ENCODE results near the gene SRSF3. TPM values are rescaled to one million over a fixed set of nuclear protein-coding genes. Genes with fewer than 3 reads are reported as not detected.
"Not testable (repeated sequence)": the region's sequence is repeated elsewhere in the genome, so short reads cannot be mapped to it uniquely, and the experiment has no call there.

The SRSF3 gene
- total RNA-seq, 1 donor from 2014 or later: 288 TPM

DNA sequence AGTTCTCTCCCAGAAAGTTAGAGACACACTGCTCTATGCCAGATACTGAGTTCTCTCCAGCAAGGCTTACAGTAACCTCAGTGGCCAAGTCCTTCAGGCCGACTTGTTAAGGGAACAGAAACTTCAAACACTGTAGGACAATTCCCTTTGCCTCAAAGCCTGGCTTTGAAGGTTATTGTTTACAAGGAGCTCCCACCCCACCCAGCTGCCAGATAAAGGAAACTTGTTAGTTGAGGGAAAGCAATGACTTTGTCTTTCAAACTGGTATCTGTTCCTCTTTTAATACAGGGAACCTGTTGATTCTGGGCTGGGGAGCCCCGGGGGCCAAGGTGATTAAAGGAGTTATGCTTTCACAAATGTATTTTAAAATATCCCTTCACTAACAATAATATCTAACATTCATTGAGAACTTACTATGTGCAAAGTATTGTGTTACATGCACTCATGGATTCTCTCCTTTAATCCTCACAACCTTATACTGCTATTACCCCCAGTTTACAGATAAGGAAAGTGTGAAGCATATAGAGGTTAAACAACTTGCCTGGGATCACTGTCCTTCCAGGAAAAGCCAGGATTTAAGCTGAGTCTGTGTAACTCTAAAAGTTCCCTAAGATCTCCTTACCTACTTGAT, 56.8 kb downstream of the SRSF3 start:
- no peak for DNase-seq
- TF ChIP-seq, protein P1, sequence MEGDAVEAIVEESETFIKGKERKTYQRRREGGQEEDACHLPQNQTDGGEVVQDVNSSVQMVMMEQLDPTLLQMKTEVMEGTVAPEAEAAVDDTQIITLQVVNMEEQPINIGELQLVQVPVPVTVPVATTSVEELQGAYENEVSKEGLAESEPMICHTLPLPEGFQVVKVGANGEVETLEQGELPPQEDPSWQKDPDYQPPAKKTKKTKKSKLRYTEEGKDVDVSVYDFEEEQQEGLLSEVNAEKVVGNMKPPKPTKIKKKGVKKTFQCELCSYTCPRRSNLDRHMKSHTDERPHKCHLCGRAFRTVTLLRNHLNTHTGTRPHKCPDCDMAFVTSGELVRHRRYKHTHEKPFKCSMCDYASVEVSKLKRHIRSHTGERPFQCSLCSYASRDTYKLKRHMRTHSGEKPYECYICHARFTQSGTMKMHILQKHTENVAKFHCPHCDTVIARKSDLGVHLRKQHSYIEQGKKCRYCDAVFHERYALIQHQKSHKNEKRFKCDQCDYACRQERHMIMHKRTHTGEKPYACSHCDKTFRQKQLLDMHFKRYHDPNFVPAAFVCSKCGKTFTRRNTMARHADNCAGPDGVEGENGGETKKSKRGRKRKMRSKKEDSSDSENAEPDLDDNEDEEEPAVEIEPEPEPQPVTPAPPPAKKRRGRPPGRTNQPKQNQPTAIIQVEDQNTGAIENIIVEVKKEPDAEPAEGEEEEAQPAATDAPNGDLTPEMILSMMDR (IDR thresholded peaks at IDR 0.05; ENCODE audit: partially characterized antibody, unreplicated experiment): no peak
- no peak overlapping the region for H3K27ac Mint-ChIP-seq (ENCODE audit: unreplicated experiment)

DNA sequence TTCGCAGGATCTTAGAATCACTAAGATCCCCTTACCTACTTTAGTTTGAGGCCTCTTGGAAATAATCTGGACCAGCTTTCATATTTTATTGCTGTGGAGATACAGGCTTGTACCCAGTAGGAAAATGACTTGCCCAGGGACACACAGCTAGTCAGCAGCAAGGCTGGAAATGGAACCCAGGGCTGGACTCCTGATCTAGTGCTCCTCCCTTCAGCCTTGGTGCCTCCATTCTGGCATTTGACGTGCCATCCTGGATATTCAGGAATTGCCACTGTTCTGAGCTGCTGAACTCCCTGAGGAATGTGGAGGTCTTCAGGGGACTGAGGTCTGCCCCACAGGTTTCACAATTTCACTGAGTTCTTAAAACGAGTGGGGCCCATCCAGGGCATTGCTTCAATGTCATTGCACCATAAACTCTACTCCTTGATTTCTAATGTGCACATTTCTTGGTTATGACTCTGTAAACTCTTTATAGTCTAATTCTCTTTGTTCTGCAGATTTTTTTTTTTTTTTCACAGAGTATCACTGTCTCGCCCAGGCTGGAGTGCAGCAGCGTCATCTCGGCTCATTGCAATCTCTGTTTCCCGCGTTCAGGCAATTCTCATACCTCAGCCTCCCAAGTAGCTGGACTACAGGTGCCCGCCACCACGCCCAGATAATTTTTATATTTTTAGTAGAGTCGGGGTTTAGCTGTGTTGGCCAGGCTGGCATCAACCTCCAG, 57.7 kb downstream of the SRSF3 start:
- no peak overlapping the region for H3K4me3 Mint-ChIP-seq (ENCODE audit: unreplicated experiment)
- no peaks in the 10 kb centered on the region for H3K4me1 Mint-ChIP-seq (ENCODE audit: low read depth, unreplicated experiment)
- TF ChIP-seq, protein P1 (IDR thresholded peaks at IDR 0.05; ENCODE audit: partially characterized antibody, unreplicated experiment): no peak
- peaks cover 2% of the 10 kb centered on the region for H3K27me3 Mint-ChIP-seq (ENCODE audit: unreplicated experiment)
- no peaks in the 10 kb centered on the region for H3K36me3 Mint-ChIP-seq (ENCODE audit: unreplicated experiment)
- no peak for DNase-seq
- no peaks in the 10 kb centered on the region for H3K9me3 Mint-ChIP-seq (ENCODE audit: unreplicated experiment)
- no peak overlapping the region for H3K27ac Mint-ChIP-seq (ENCODE audit: unreplicated experiment)

More for the DNA sequence above, 56.8 kb downstream of the SRSF3 start:
- Mint-ChIP-seq H3K27me3 (ENCODE audit: unreplicated experiment) (peaks cover 2% of the 10 kb centered on the region), H3K9me3 (ENCODE audit: unreplicated experiment) (no peaks in the 10 kb centered on the region), H3K4me1 (ENCODE audit: low read depth, unreplicated experiment) (no peaks in the 10 kb centered on the region), H3K4me3 (ENCODE audit: unreplicated experiment) (no peak overlapping the region), H3K36me3 (ENCODE audit: unreplicated experiment) (no peaks in the 10 kb centered on the region)

DNA sequence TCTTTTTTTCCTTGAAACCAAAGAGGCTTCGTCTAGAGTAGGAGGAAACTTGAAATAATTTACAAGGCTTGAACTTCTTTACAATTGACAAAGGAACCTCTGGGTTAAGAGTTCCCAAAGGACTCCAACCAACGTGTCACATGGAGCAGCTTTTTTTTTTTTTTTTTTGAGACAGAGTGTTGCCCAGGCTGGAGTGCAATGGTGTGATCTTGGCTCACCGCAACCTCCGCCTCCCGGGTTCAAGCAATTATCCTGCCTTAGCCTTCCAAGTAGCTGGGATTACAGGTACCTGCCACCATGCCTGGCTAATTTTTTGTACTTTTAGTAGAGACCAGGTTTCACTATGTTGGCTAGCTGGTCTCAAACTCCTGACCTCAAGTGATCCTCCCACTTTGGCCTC, 60.3 kb downstream of the SRSF3 start:
- DNase-seq; H3K27me3 Mint-ChIP-seq (ENCODE audit: unreplicated experiment); H3K27ac Mint-ChIP-seq (ENCODE audit: unreplicated experiment): not testable (repeated sequence)

More for the DNA sequence above, 60.3 kb downstream of the SRSF3 start:
- not testable (repeated sequence) for H3K4me3 Mint-ChIP-seq (ENCODE audit: unreplicated experiment); H3K36me3 Mint-ChIP-seq (ENCODE audit: unreplicated experiment); H3K4me1 Mint-ChIP-seq (ENCODE audit: low read depth, unreplicated experiment); H3K9me3 Mint-ChIP-seq (ENCODE audit: unreplicated experiment)

Small RNA genes lying within 50 kb of the gene (microRNA-seq; reads per million reads assigned to microRNA genes)
- gene MIR3925 (ENCODE audit: unreplicated experiment): not detected

Other genes with a start within 250 kb of the SRSF3 start
- gene ETV7, start 206.7 kb upstream of the SRSF3 start, total RNA-seq (ENCODE audit: unreplicated experiment): not detected
- not detected for gene PXT1, start 151.5 kb upstream of the SRSF3 start, total RNA-seq (ENCODE audit: unreplicated experiment)
- gene KCTD20, start 151.4 kb upstream of the SRSF3 start, total RNA-seq (ENCODE audit: unreplicated experiment): 29.1 TPM
- 55.1 TPM for gene STK38, start 46.9 kb upstream of the SRSF3 start, total RNA-seq (ENCODE audit: unreplicated experiment)
- 41.3 TPM for gene CDKN1A, start 84.4 kb downstream of the SRSF3 start, total RNA-seq (ENCODE audit: unreplicated experiment)
- not detected for gene RAB44, start 103.5 kb downstream of the SRSF3 start, total RNA-seq (ENCODE audit: unreplicated experiment)
- gene CPNE5, start 245.1 kb downstream of the SRSF3 start, total RNA-seq (ENCODE audit: unreplicated experiment): 2.9 TPM

All from glutamatergic neuron (in vitro differentiated cells).